Hepatocyte (in vitro differentiated cells): ENCODE results near the gene XPA. TPM values are rescaled to one million over a fixed set of nuclear protein-coding genes. Genes with fewer than 3 reads are reported as not detected.

ENCODE experiments used
- DNase-seq: peaks from one replicate; pipeline ENCODE4 v3.0.0-alpha.2; 2016; ENCODE audit warnings: low spot score
- H2AFZ ChIP-seq: fragments of 200-600 bp; sonication (generic); 2 replicates; pipeline ENCODE4 v1.6.0; 2016; ENCODE audit warnings: antibody characterized with exemption, mild to moderate bottlenecking
- H3K27ac ChIP-seq: fragments of 200-600 bp; sonication (generic); 2 replicates; pipeline ENCODE4 v1.5.1; 2016; ENCODE audit warnings: mild to moderate bottlenecking
- H3K27me3 ChIP-seq: fragments of 200-600 bp; sonication (generic); 2 replicates; pipeline ENCODE4 v1.6.1; 2016
- H3K36me3 ChIP-seq: fragments of 200-600 bp; sonication (generic); replicated peaks from 2 replicates; pipeline ENCODE4 v1.5.1; 2016; ENCODE audit warnings: low read depth; ENCODE audit not compliant: insufficient read depth
- H3K4me1 ChIP-seq: fragments of 200-600 bp; sonication (generic); 2 replicates; pipeline ENCODE4 v1.5.1; 2016; ENCODE audit warnings: mild to moderate bottlenecking, moderate library complexity; ENCODE audit not compliant: insufficient read depth
- H3K4me2 ChIP-seq: fragments of 200-600 bp; sonication (generic); 2 replicates; pipeline ENCODE4 v1.6.0; 2016
- H3K4me3 ChIP-seq: fragments of 200-600 bp; sonication (generic); 2 replicates; pipeline ENCODE4 v1.5.1; 2016; ENCODE audit warnings: mild to moderate bottlenecking
- H3K79me2 ChIP-seq: fragments of 200-600 bp; sonication (generic); 2 replicates; pipeline ENCODE4 v1.6.0; 2017; ENCODE audit warnings: mild to moderate bottlenecking
- H3K9me2 ChIP-seq: fragments of 200-600 bp; sonication (generic); replicated peaks from 2 replicates; pipeline ENCODE4 v1.6.0; 2017; ENCODE audit warnings: mild to moderate bottlenecking; ENCODE audit not compliant: insufficient read depth
- H3K9me3 ChIP-seq: fragments of 200-600 bp; sonication (generic); 2 replicates; pipeline ENCODE4 v1.5.1; 2016; ENCODE audit warnings: low read depth, mild to moderate bottlenecking
- H4K20me1 ChIP-seq: fragments of 200-600 bp; sonication (generic); 2 replicates; pipeline ENCODE4 v1.6.0; 2016; ENCODE audit warnings: mild to moderate bottlenecking; ENCODE audit not compliant: insufficient read depth, poor library complexity, severe bottlenecking
- CTCF ChIP-seq: fragments of 200-600 bp; sonication (generic); IDR thresholded peaks from 2 replicates; pipeline ENCODE4 v1.5.1; 2016; ENCODE audit warnings: antibody characterized with exemption, mild to moderate bottlenecking; ENCODE audit not compliant: poor library complexity
- EZH2 ChIP-seq: fragments of 200-600 bp; sonication (generic); IDR thresholded peaks from 2 replicates; pipeline ENCODE4 v1.6.1; 2016; ENCODE audit warnings: antibody characterized with exemption, mild to moderate bottlenecking, borderline replicate concordance
- EZH2phosphoT487 ChIP-seq: fragments of 200-600 bp; sonication (generic); IDR thresholded peaks from one replicate; pipeline ENCODE4 v1.6.1; 2018; ENCODE audit warnings: antibody characterized with exemption, mild to moderate bottlenecking, low read depth, moderate library complexity; ENCODE audit not compliant: unreplicated experiment, severe bottlenecking
- WGBS: methylation state at CpG from one replicate; pipeline ENCODE4 v1.1.6; 2016; ENCODE audit warnings: low lambda C conversion rate; ENCODE audit errors: missing lambda C conversion rate; 5-methylcytosine and 5-hydroxymethylcytosine counted together
- polyA plus RNA-seq: library from polyadenylated mRNA; unstranded; fragments of >200 nt; fragmentation: Nextera tagmentation; extraction: Ambion mirVana; gene quantifications from 2 replicates; pipeline ENCODE4 v1.2.1, GENCODE V29; 2016
- total RNA-seq: library from RNA; depleted of rRNA; stranded (reverse); fragments of >200 nt; gene quantifications from 2 replicates; pipeline ENCODE4 v1.2.3, GENCODE V29; 2014

The XPA gene
- total and polyA plus RNA-seq, 2 experiments from 2014 or later, result 12.6 to 18.5 TPM

DNA sequence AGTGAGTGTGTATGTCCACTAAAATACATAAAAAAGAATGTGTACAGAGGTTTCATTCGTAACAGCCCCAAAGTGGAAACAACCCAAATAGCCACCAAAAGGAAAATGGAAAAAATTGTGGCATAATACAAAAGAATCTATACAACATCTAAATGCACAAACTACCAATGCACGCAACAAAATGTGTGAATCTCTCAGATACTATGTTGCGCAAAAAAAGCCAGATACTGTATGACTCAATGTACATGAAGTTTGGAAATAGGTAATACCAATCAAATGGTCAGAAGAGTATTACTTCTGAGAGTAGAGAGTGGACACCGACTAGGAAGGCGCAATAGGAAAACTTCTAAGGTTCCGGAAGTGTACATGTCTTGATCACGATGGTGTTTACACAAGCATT is 2.4 kb downstream of the XPA start:
- Histone ChIP-seq H3K27ac (no peak overlapping the region), H3K4me2 (peak overlapping the region; percentile 90), H2AFZ (no peak overlapping the region), H3K4me1 (peaks cover 18% of the 10 kb centered on the region), H4K20me1 (peaks cover 23% of the 10 kb centered on the region), H3K9me2 (no peaks in the 10 kb centered on the region), H3K4me3 (no peak overlapping the region), H3K27me3 (no peaks in the 10 kb centered on the region), H3K9me3 (no peaks in the 10 kb centered on the region), H3K79me2 (peaks cover 50% of the 10 kb centered on the region), H3K36me3 (no peaks in the 10 kb centered on the region)
- no peak for TF ChIP-seq EZH2phosphoT487
- no peak for TF ChIP-seq CTCF
- TF ChIP-seq EZH2, result no peak
- DNase-seq, result no peak
- WGBS, result 94% methylated on average over 7 of the region's 7 CpGs

GRCh38 chr9:97689401-97690180 is 7.5 kb downstream of the XPA start:
- H4K20me1 ChIP-seq, result peaks cover 9% of the 10 kb centered on the region
- peak overlapping the region; percentile 16 for H3K27ac ChIP-seq
- H2AFZ ChIP-seq, result no peak overlapping the region
- H3K9me2 ChIP-seq, result no peaks in the 10 kb centered on the region
- H3K4me1 ChIP-seq, result peaks cover 16% of the 10 kb centered on the region
- no peaks in the 10 kb centered on the region for H3K27me3 ChIP-seq
- TF ChIP-seq EZH2 (no peak), EZH2phosphoT487 (no peak), CTCF (no peak)
- H3K4me2 ChIP-seq, result no peak overlapping the region
- H3K36me3 ChIP-seq, result no peaks in the 10 kb centered on the region
- H3K79me2 ChIP-seq, result peaks cover 54% of the 10 kb centered on the region
- no peak for DNase-seq
- 87% methylated on average over 4 of the region's 4 CpGs for WGBS
- no peak overlapping the region for H3K4me3 ChIP-seq
- H3K9me3 ChIP-seq, result no peaks in the 10 kb centered on the region

GRCh38 chr9:97688654-97689053 is 8.5 kb downstream of the XPA start:
- Histone ChIP-seq H3K9me2 (no peaks in the 10 kb centered on the region), H3K36me3 (no peaks in the 10 kb centered on the region), H4K20me1 (peaks cover 4% of the 10 kb centered on the region), H3K79me2 (peaks cover 45% of the 10 kb centered on the region), H3K27me3 (no peaks in the 10 kb centered on the region), H2AFZ (no peak overlapping the region), H3K4me3 (no peak overlapping the region), H3K4me2 (peak overlapping the region; percentile 39), H3K27ac (peak overlapping the region; percentile 57), H3K4me1 (peaks cover 12% of the 10 kb centered on the region), H3K9me3 (no peaks in the 10 kb centered on the region)
- no peak for DNase-seq
- 59% methylated on average over 1 of the region's 1 CpG for WGBS
- TF ChIP-seq EZH2, result no peak

GRCh38 chr9:97682242-97682641 is 14.9 kb downstream of the XPA start:
- Histone ChIP-seq H3K4me3 (no peak overlapping the region), H3K9me2 (no peaks in the 10 kb centered on the region), H3K27me3 (no peaks in the 10 kb centered on the region), H3K79me2 (peaks cover 31% of the 10 kb centered on the region), H3K36me3 (no peaks in the 10 kb centered on the region), H4K20me1 (no peaks in the 10 kb centered on the region), H3K27ac (no peak overlapping the region), H3K4me2 (no peak overlapping the region), H3K9me3 (no peaks in the 10 kb centered on the region), H2AFZ (no peak overlapping the region), H3K4me1 (no peaks in the 10 kb centered on the region)
- WGBS, result 97% methylated on average over 1 of the region's 1 CpG
- TF ChIP-seq EZH2phosphoT487 (no peak), EZH2 (no peak), CTCF (no peak)
- DNase-seq, result no peak
